Neural crest cell (in vitro differentiated cells): Measurements from ENCODE around the gene DPM2. TPM values are rescaled to one million over a fixed set of nuclear protein-coding genes. Genes with fewer than 3 reads are reported as not detected.
A peak's percentile ranks its signal among the peaks of the same experiment; 100 is the strongest.

Experiments used
- DNase-seq: peaks from one replicate; pipeline ENCODE4 v3.0.0; 2021; ENCODE audit warnings: low read depth, mixed read lengths, low spot score
- H3K27ac Mint-ChIP-seq: one replicate; pipeline ENCODE4 v1.8.0; 2021; ENCODE audit warnings: mild to moderate bottlenecking, mixed read lengths; ENCODE audit not compliant: unreplicated experiment
- H3K27me3 Mint-ChIP-seq: 2 replicates; pipeline ENCODE4 v1.8.0; 2021; ENCODE audit warnings: low read depth, mild to moderate bottlenecking, mixed read lengths
- H3K36me3 Mint-ChIP-seq: 2 replicates; pipeline ENCODE4 v1.8.0; 2021; ENCODE audit warnings: low read depth, mild to moderate bottlenecking, mixed read lengths
- H3K4me1 Mint-ChIP-seq: 2 replicates; pipeline ENCODE4 v1.8.0; 2021; ENCODE audit warnings: mixed read lengths
- H3K4me3 Mint-ChIP-seq: one replicate; pipeline ENCODE4 v1.8.0; 2021; ENCODE audit warnings: mild to moderate bottlenecking, mixed read lengths
- H3K9me3 Mint-ChIP-seq: 2 replicates; pipeline ENCODE4 v1.8.0; 2021; ENCODE audit warnings: mixed read lengths
- total RNA-seq: library from RNA; stranded (reverse); gene quantifications from 2 replicates; pipeline ENCODE4 v1.2.1, GENCODE V29; 2021
- TF ChIP-seq, protein P1 (sequence below): fragments of 200-600 bp; sonication (generic); conservative IDR thresholded peaks from 2 replicates; pipeline ENCODE4 v1.5.0; 2021; ENCODE audit warnings: antibody characterized with exemption, mild to moderate bottlenecking

Gene DPM2
- total RNA-seq, 1 donor from 2014 or later: 52.2 TPM

DNA sequence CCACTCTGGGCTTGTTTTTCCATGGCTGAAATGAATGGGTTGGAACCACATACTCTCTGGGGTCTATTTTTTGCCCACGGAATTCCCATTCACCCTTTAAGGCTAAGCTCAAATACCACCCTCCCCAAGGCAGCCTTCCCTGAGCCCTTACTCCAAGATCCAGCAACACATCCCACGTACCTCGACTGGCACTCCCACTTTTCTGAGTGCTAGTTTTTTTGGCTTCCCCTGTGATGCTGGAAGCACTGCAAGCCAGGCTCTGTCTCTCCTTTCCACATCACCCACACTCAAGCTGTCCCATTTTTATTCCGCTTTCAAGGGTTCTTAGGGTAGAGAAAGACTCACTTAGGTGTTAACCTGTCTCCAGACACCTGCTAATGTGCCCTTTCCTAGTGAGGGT, 44.3 kb downstream of the DPM2 start:
- H3K9me3 Mint-ChIP-seq: peaks cover 6% of the 10 kb centered on the region
- peaks cover 48% of the 10 kb centered on the region for H3K36me3 Mint-ChIP-seq
- H3K27me3 Mint-ChIP-seq: no peaks in the 10 kb centered on the region
- no peak overlapping the region for H3K4me3 Mint-ChIP-seq
- H3K27ac Mint-ChIP-seq: no peak overlapping the region
- H3K4me1 Mint-ChIP-seq: peaks cover 17% of the 10 kb centered on the region
- DNase-seq: no peak
- TF ChIP-seq, protein P1, sequence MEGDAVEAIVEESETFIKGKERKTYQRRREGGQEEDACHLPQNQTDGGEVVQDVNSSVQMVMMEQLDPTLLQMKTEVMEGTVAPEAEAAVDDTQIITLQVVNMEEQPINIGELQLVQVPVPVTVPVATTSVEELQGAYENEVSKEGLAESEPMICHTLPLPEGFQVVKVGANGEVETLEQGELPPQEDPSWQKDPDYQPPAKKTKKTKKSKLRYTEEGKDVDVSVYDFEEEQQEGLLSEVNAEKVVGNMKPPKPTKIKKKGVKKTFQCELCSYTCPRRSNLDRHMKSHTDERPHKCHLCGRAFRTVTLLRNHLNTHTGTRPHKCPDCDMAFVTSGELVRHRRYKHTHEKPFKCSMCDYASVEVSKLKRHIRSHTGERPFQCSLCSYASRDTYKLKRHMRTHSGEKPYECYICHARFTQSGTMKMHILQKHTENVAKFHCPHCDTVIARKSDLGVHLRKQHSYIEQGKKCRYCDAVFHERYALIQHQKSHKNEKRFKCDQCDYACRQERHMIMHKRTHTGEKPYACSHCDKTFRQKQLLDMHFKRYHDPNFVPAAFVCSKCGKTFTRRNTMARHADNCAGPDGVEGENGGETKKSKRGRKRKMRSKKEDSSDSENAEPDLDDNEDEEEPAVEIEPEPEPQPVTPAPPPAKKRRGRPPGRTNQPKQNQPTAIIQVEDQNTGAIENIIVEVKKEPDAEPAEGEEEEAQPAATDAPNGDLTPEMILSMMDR: no peak

- Mint-ChIP-seq H3K4me3 (peak overlapping the region; percentile 36), H3K27ac (no peak overlapping the region), H3K9me3 (peaks cover 6% of the 10 kb centered on the region), H3K36me3 (peaks cover 48% of the 10 kb centered on the region), H3K4me1 (peaks cover 14% of the 10 kb centered on the region), H3K27me3 (no peaks in the 10 kb centered on the region)
- no peak for DNase-seq
- TF ChIP-seq, protein P1: no peak
Observed at GRCh38 chr9:127892831-127893230, 44.8 kb downstream of the DPM2 start.

- TF ChIP-seq, protein P1: no peak
- H3K36me3 Mint-ChIP-seq: peaks cover 45% of the 10 kb centered on the region
- no peak for DNase-seq
- no peaks in the 10 kb centered on the region for H3K27me3 Mint-ChIP-seq
- H3K4me3 Mint-ChIP-seq: no peak overlapping the region
- H3K4me1 Mint-ChIP-seq: no peaks in the 10 kb centered on the region
- peaks cover 6% of the 10 kb centered on the region for H3K9me3 Mint-ChIP-seq
- no peak overlapping the region for H3K27ac Mint-ChIP-seq
Observed at GRCh38 chr9:127890053-127890452, 47.6 kb downstream of the DPM2 start.

DNA sequence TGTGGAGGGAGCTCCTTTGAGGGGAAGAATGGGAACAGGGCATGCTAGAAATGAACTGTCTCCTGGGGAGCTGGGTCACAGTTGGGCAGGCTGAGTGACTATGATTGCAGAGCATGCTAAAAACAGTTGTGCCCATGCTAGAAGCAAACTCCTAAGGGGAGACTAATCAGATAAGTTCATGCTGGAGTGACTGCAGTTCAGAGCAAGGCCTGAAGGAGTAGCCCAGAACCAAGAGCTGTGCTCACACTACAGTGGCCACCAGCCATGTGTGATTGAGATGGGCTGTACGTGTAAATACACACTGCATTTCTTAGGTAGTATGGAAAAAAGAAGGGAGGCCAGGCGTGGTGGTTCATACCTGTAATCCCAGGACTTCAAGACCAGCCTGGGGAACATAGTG, 49.9 kb downstream of the DPM2 start:
- H3K27me3 Mint-ChIP-seq: no peaks in the 10 kb centered on the region
- no peak overlapping the region for H3K4me3 Mint-ChIP-seq
- DNase-seq: no peak
- peaks cover 8% of the 10 kb centered on the region for H3K4me1 Mint-ChIP-seq
- H3K36me3 Mint-ChIP-seq: peaks cover 22% of the 10 kb centered on the region
- H3K9me3 Mint-ChIP-seq: peaks cover 2% of the 10 kb centered on the region
- no peak overlapping the region for H3K27ac Mint-ChIP-seq
- TF ChIP-seq, protein P1: peak; percentile 37

DNA sequence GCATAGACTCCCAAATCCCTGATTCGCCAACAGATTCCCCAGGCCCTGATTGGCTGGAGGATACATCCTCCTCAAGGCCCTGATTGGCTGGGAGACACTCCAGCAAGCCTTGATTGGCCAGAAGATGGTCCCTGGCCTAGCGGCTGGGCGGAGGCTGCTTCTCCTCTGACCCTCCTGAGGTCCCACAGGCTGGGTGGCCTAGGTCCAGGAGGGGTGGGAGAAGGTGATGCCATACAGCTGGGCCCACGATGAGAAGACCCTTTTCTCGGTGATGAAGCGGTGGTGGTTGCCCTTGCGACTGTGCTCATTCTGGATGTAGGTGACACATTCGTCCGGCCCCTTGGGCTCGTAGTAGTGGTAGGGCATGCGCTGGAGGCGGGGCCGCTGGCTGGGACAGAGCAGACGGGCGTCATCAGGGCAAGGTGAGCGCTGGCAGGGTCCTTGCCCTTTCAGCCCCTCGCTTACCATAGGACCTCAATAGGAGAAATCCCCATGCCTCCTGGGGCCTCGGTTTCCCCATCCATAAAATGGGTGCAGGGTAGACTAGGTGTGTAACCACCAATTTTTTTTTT, 51.2 kb downstream of the DPM2 start:
- Mint-ChIP-seq H3K4me3 (no peak overlapping the region), H3K27me3 (no peaks in the 10 kb centered on the region), H3K9me3 (no peaks in the 10 kb centered on the region), H3K4me1 (peaks cover 8% of the 10 kb centered on the region), H3K27ac (peak overlapping the region; percentile 60), H3K36me3 (peaks cover 13% of the 10 kb centered on the region)
- TF ChIP-seq, protein P1: no peak
- no peak for DNase-seq
